Measurements from ENCODE around the gene FRMD4A.

FRMD4A gene

GRCh38 chr10:14330388-14331061, at the start of gene FRMD4A:
Gene FRMD4A (minus strand): TSS chr10:14330924.
- DNase-seq (ENCODE audit: low spot score) = no peak

GRCh38 chr10:14379556-14380280, 49.0 kb upstream of the FRMD4A start:
- no peak for DNase-seq (ENCODE audit: low spot score)

GRCh38 chr10:14378387-14378960, 47.8 kb upstream of the FRMD4A start:
- DNase-seq (ENCODE audit: low spot score) = no peak

- DNase-seq (ENCODE audit: low spot score) = no peak
These were observed 47.0 kb upstream of the FRMD4A start for GRCh38 chr10:14377591-14378175.

GRCh38 chr10:14374745-14375445, 44.2 kb upstream of the FRMD4A start:
- no peak for DNase-seq (ENCODE audit: low spot score)

GRCh38 chr10:14372606-14373005, 41.9 kb upstream of the FRMD4A start:
- DNase-seq (ENCODE audit: low spot score) = no peak

GRCh38 chr10:14371581-14371980, 40.9 kb upstream of the FRMD4A start:
- DNase-seq (ENCODE audit: low spot score) = no peak

- DNase-seq (ENCODE audit: low spot score) = no peak
These were observed 40.2 kb upstream of the FRMD4A start for GRCh38 chr10:14370894-14371293.

- no peak for DNase-seq (ENCODE audit: low spot score)
These were observed 39.2 kb upstream of the FRMD4A start for GRCh38 chr10:14369906-14370305.

- no peak for DNase-seq (ENCODE audit: low spot score)
These were observed 36.0 kb upstream of the FRMD4A start for GRCh38 chr10:14366760-14367159.

- no peak for DNase-seq (ENCODE audit: low spot score)
These were observed 34.5 kb upstream of the FRMD4A start for GRCh38 chr10:14365266-14365665.

GRCh38 chr10:14362104-14362503, 31.4 kb upstream of the FRMD4A start:
- DNase-seq (ENCODE audit: low spot score) = no peak

- no peak for DNase-seq (ENCODE audit: low spot score)
These were observed 30.2 kb upstream of the FRMD4A start for GRCh38 chr10:14360961-14361360.

- no peak for DNase-seq (ENCODE audit: low spot score)
These were observed 29.8 kb upstream of the FRMD4A start for GRCh38 chr10:14360515-14360914.

GRCh38 chr10:14358886-14359573, 28.3 kb upstream of the FRMD4A start:
- DNase-seq (ENCODE audit: low spot score) = no peak

- DNase-seq (ENCODE audit: low spot score) = no peak
These were observed 26.2 kb upstream of the FRMD4A start for GRCh38 chr10:14356921-14357320.

- DNase-seq (ENCODE audit: low spot score) = no peak
These were observed 25.0 kb upstream of the FRMD4A start for GRCh38 chr10:14355750-14356149.

- no peak for DNase-seq (ENCODE audit: low spot score)
These were observed 22.7 kb upstream of the FRMD4A start for GRCh38 chr10:14353291-14353913.

GRCh38 chr10:14350006-14350405, 19.3 kb upstream of the FRMD4A start:
- no peak for DNase-seq (ENCODE audit: low spot score)

- DNase-seq (ENCODE audit: low spot score) = peak; percentile 48
These were observed 18.4 kb upstream of the FRMD4A start for GRCh38 chr10:14349081-14349480.

- no peak for DNase-seq (ENCODE audit: low spot score)
These were observed 14.5 kb upstream of the FRMD4A start for GRCh38 chr10:14345262-14345661.

Data from pons (tissue), 1 donor.